WTC11 (cell line): ENCODE data around the gene PTPRT. TPM values are rescaled to one million over a fixed set of nuclear protein-coding genes. Genes with fewer than 3 reads are reported as not detected.

Experiments used
- ATAC-seq: fragments of 200-7000 bp; cut with Tn5 transposase; 2 replicates; pipeline ENCODE4 v1.10.0; 2021; ENCODE audit warnings: mild to moderate bottlenecking, moderate library complexity
- CTCF ChIA-PET: fragments of 300-600 bp; sonication (Branson Sonifier 250); formaldehyde crosslinking; loops from one replicate; lab custom pipeline; 2021; ENCODE audit warnings: antibody characterized with exemption; lab: Charles Lee
- POLR2A ChIA-PET: fragments of 350-600 bp; sonication (Branson Sonifier 250); formaldehyde crosslinking; loops from one replicate; lab custom pipeline; 2021; ENCODE audit warnings: antibody characterized with exemption; lab: Charles Lee
- DNase-seq: peaks from one replicate; pipeline ENCODE4 v3.0.0; 2021; ENCODE audit warnings: low spot score
- H3K27ac Mint-ChIP-seq: 2 replicates; pipeline ENCODE4 v1.8.0; 2021; ENCODE audit warnings: mixed read lengths
- H3K27me3 Mint-ChIP-seq: 2 replicates; pipeline ENCODE4 v1.8.0; 2021; ENCODE audit warnings: low read depth, mild to moderate bottlenecking, moderate library complexity, mixed read lengths
- H3K36me3 Mint-ChIP-seq: 2 replicates; pipeline ENCODE4 v1.8.0; 2021; ENCODE audit warnings: mixed read lengths
- H3K4me1 Mint-ChIP-seq: 2 replicates; pipeline ENCODE4 v1.8.0; 2022; ENCODE audit warnings: mixed read lengths
- H3K4me3 Mint-ChIP-seq: 2 replicates; pipeline ENCODE4 v1.8.0; 2021; ENCODE audit warnings: mild to moderate bottlenecking, moderate library complexity, mixed read lengths
- H3K9me3 Mint-ChIP-seq: 2 replicates; pipeline ENCODE4 v1.8.0; 2021; ENCODE audit warnings: mixed read lengths
- ATF1 ChIP-seq: sonication (generic); formaldehyde crosslinking; IDR thresholded peaks from 2 replicates; pipeline ENCODE4 v1.8.1; 2023; ENCODE audit warnings: mild to moderate bottlenecking, moderate library complexity, missing genetic modification reagents
- ATF2 ChIP-seq: sonication (generic); formaldehyde crosslinking; IDR thresholded peaks from 2 replicates; pipeline ENCODE4 v1.8.1; 2022; ENCODE audit warnings: low read depth, missing genetic modification reagents, borderline replicate concordance
- FOXP1 ChIP-seq: sonication (generic); formaldehyde crosslinking; IDR thresholded peaks from 2 replicates; pipeline ENCODE4 v1.8.0; 2022; ENCODE audit warnings: missing genetic modification reagents, mild to moderate bottlenecking, moderate library complexity, borderline replicate concordance
- GTF2I ChIP-seq: fragments of 250-450 bp; sonication (Bioruptor Pico); conservative IDR thresholded peaks from 2 replicates; pipeline ENCODE4 v1.4.0; 2021; ENCODE audit warnings: mild to moderate bottlenecking
- IRF1 ChIP-seq: sonication (generic); formaldehyde crosslinking; IDR thresholded peaks from 2 replicates; pipeline ENCODE4 v1.8.0; 2023; ENCODE audit warnings: missing genetic modification reagents
- KAT7 ChIP-seq: sonication (generic); formaldehyde crosslinking; IDR thresholded peaks from 2 replicates; pipeline ENCODE4 v1.8.1; 2023; ENCODE audit warnings: missing genetic modification reagents, mild to moderate bottlenecking, borderline replicate concordance
- MXD4 ChIP-seq: fragments of 250-450 bp; sonication (Bioruptor Pico); IDR thresholded peaks from 2 replicates; pipeline ENCODE4 v1.8.0; 2021; ENCODE audit warnings: mild to moderate bottlenecking, moderate library complexity, borderline replicate concordance
- MYBL2 ChIP-seq: sonication (generic); formaldehyde crosslinking; IDR thresholded peaks from 2 replicates; pipeline ENCODE4 v1.8.1; 2023; ENCODE audit warnings: mild to moderate bottlenecking, moderate library complexity, missing genetic modification reagents
- NFE2L1 ChIP-seq: sonication (generic); formaldehyde crosslinking; IDR thresholded peaks from 2 replicates; pipeline ENCODE4 v1.8.1; 2023; ENCODE audit warnings: missing genetic modification reagents
- RELA ChIP-seq: sonication (generic); formaldehyde crosslinking; IDR thresholded peaks from 2 replicates; pipeline ENCODE4 v1.8.1; 2022; ENCODE audit warnings: missing genetic modification reagents, mild to moderate bottlenecking, borderline replicate concordance
- ZNF512 ChIP-seq: sonication (generic); formaldehyde crosslinking; IDR thresholded peaks from 2 replicates; pipeline ENCODE4 v1.8.1; 2022; ENCODE audit warnings: missing genetic modification reagents, borderline replicate concordance
- ZNF532 ChIP-seq: fragments of 250-450 bp; sonication (Bioruptor Pico); IDR thresholded peaks from 2 replicates; pipeline ENCODE4 v1.9.0; 2021; ENCODE audit warnings: mild to moderate bottlenecking, borderline replicate concordance
- total RNA-seq: library from RNA; stranded (reverse); gene quantifications from 3 replicates; pipeline ENCODE4 v1.2.3, GENCODE V29; 2021
- TF ChIP-seq, protein P1 (sequence below): sonication (generic); formaldehyde crosslinking; IDR thresholded peaks from 2 replicates; pipeline ENCODE4 v1.8.1; 2023; ENCODE audit warnings: mild to moderate bottlenecking, moderate library complexity, missing genetic modification reagents
- TF ChIP-seq, protein P2 (sequence below): sonication (generic); formaldehyde crosslinking; conservative IDR thresholded peaks from 2 replicates; pipeline ENCODE4 v1.8.1; 2022; ENCODE audit warnings: mild to moderate bottlenecking, missing genetic modification reagents
- TF ChIP-seq, protein P3 (sequence below): sonication (generic); formaldehyde crosslinking; IDR thresholded peaks from 2 replicates; pipeline ENCODE4 v1.8.1; 2023; ENCODE audit warnings: mild to moderate bottlenecking, missing genetic modification reagents, moderate library complexity
- TF ChIP-seq, protein P4 (sequence below): sonication (generic); formaldehyde crosslinking; IDR thresholded peaks from 2 replicates; pipeline ENCODE4 v1.8.0; 2023; ENCODE audit warnings: mild to moderate bottlenecking, missing genetic modification reagents
- TF ChIP-seq, protein P5 (sequence below): fragments of 250-450 bp; sonication (Bioruptor Pico); IDR thresholded peaks from 2 replicates; pipeline ENCODE4 v1.8.0; 2021; ENCODE audit warnings: mild to moderate bottlenecking

The PTPRT gene
- total RNA-seq, 1 experiment from 2014 or later = 1.1 TPM

- H3K36me3 Mint-ChIP-seq = no peaks in the 10 kb centered on the region
- TF ChIP-seq, protein P1, sequence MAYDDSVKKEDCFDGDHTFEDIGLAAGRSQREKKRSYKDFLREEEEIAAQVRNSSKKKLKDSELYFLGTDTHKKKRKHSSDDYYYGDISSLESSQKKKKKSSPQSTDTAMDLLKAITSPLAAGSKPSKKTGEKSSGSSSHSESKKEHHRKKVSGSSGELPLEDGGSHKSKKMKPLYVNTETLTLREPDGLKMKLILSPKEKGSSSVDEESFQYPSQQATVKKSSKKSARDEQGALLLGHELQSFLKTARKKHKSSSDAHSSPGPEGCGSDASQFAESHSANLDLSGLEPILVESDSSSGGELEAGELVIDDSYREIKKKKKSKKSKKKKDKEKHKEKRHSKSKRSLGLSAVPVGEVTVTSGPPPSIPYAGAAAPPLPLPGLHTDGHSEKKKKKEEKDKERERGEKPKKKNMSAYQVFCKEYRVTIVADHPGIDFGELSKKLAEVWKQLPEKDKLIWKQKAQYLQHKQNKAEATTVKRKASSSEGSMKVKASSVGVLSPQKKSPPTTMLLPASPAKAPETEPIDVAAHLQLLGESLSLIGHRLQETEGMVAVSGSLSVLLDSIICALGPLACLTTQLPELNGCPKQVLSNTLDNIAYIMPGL (CRISPR knock-in tag) = no peak
- no peak for TF ChIP-seq ATF1 (CRISPR knock-in tag)
- TF ChIP-seq, protein P2, sequence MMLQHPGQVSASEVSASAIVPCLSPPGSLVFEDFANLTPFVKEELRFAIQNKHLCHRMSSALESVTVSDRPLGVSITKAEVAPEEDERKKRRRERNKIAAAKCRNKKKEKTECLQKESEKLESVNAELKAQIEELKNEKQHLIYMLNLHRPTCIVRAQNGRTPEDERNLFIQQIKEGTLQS (CRISPR knock-in tag) = no peak
- no peak for TF ChIP-seq RELA (CRISPR knock-in tag)
- TF ChIP-seq, protein P3, sequence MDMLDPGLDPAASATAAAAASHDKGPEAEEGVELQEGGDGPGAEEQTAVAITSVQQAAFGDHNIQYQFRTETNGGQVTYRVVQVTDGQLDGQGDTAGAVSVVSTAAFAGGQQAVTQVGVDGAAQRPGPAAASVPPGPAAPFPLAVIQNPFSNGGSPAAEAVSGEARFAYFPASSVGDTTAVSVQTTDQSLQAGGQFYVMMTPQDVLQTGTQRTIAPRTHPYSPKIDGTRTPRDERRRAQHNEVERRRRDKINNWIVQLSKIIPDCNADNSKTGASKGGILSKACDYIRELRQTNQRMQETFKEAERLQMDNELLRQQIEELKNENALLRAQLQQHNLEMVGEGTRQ = no peak
- no peak for TF ChIP-seq FOXP1 (CRISPR knock-in tag)
- no peak for TF ChIP-seq KAT7
- no peak for TF ChIP-seq GTF2I (CRISPR knock-in tag)
- TF ChIP-seq, protein P4, sequence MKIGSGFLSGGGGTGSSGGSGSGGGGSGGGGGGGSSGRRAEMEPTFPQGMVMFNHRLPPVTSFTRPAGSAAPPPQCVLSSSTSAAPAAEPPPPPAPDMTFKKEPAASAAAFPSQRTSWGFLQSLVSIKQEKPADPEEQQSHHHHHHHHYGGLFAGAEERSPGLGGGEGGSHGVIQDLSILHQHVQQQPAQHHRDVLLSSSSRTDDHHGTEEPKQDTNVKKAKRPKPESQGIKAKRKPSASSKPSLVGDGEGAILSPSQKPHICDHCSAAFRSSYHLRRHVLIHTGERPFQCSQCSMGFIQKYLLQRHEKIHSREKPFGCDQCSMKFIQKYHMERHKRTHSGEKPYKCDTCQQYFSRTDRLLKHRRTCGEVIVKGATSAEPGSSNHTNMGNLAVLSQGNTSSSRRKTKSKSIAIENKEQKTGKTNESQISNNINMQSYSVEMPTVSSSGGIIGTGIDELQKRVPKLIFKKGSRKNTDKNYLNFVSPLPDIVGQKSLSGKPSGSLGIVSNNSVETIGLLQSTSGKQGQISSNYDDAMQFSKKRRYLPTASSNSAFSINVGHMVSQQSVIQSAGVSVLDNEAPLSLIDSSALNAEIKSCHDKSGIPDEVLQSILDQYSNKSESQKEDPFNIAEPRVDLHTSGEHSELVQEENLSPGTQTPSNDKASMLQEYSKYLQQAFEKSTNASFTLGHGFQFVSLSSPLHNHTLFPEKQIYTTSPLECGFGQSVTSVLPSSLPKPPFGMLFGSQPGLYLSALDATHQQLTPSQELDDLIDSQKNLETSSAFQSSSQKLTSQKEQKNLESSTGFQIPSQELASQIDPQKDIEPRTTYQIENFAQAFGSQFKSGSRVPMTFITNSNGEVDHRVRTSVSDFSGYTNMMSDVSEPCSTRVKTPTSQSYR = no peak
- ChIA-PET CTCF (interaction anchor here (0.5 kb wide), 1 partner anchor 247 kb away, joined by 5 read pairs; no protein-coding TSS in a partner anchor), POLR2A (no interaction called here)
- no peaks in the 10 kb centered on the region for H3K9me3 Mint-ChIP-seq
- no peak for ATAC-seq
- no peaks in the 10 kb centered on the region; the same call in 1 of the 2 replicates for H3K27me3 Mint-ChIP-seq
- no peak overlapping the region for H3K4me3 Mint-ChIP-seq
- no peak for DNase-seq
- H3K27ac Mint-ChIP-seq = no peak overlapping the region
- 0 out of 2 replicates have a peak, but pooled peaks cover 6% of the 10 kb centered on the region for H3K4me1 Mint-ChIP-seq
Observed at GRCh38 chr20:42125426-42125825, 1064.3 kb downstream of the PTPRT start.

GRCh38 chr20:42123981-42124473 is 1065.7 kb downstream of the PTPRT start:
- CTCF ChIA-PET = no interaction called here
- H3K4me1 Mint-ChIP-seq = 0 out of 2 replicates have a peak, but pooled peaks cover 8% of the 10 kb centered on the region
- TF ChIP-seq, protein P5, sequence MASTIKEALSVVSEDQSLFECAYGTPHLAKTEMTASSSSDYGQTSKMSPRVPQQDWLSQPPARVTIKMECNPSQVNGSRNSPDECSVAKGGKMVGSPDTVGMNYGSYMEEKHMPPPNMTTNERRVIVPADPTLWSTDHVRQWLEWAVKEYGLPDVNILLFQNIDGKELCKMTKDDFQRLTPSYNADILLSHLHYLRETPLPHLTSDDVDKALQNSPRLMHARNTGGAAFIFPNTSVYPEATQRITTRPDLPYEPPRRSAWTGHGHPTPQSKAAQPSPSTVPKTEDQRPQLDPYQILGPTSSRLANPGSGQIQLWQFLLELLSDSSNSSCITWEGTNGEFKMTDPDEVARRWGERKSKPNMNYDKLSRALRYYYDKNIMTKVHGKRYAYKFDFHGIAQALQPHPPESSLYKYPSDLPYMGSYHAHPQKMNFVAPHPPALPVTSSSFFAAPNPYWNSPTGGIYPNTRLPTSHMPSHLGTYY (CRISPR knock-in tag) = no peak
- TF ChIP-seq ATF2 = no peak
- no peak for TF ChIP-seq NFE2L1
- TF ChIP-seq, protein P2 (CRISPR knock-in tag) = no peak
- TF ChIP-seq MYBL2 (CRISPR knock-in tag) = no peak
- no peak for TF ChIP-seq ATF1 (CRISPR knock-in tag)
- TF ChIP-seq ZNF532 (CRISPR knock-in tag) = no peak
- no peak for TF ChIP-seq ZNF512
- no peak for TF ChIP-seq MXD4 (CRISPR knock-in tag)
- TF ChIP-seq IRF1 (CRISPR knock-in tag) = no peak

More at GRCh38 chr20:42123981-42124473, 1065.7 kb downstream of the PTPRT start:
- H3K27ac Mint-ChIP-seq = no peak overlapping the region
- H3K9me3 Mint-ChIP-seq = no peaks in the 10 kb centered on the region
- no peak for ATAC-seq
- no peaks in the 10 kb centered on the region for H3K36me3 Mint-ChIP-seq
- H3K27me3 Mint-ChIP-seq = no peaks in the 10 kb centered on the region; the same call in 1 of the 2 replicates
- DNase-seq = no peak
- POLR2A ChIA-PET = no interaction called here
- H3K4me3 Mint-ChIP-seq = no peak overlapping the region
